WERI-Rb-1 (cell line): ENCODE data around the gene CUL5.
"Not testable (repeated sequence)": the region's sequence is repeated elsewhere in the genome, so short reads cannot be mapped to it uniquely, and the experiment has no call there.

Experiments
- DNase-seq: peaks from one replicate; pipeline ENCODE4 v3.0.0-alpha.2; 2020
- H3K27ac ChIP-seq: fragments of 250-450 bp; sonication (Bioruptor Pico); 2 replicates; pipeline ENCODE4 v1.5.1; 2020; ENCODE audit warnings: mild to moderate bottlenecking, moderate library complexity
- H3K27me3 ChIP-seq: fragments of 250-450 bp; sonication (Bioruptor Pico); 2 replicates; pipeline ENCODE4 v1.5.1; 2021; ENCODE audit warnings: mild to moderate bottlenecking, low read depth, moderate library complexity; ENCODE audit not compliant: insufficient read depth, severe bottlenecking
- H3K36me3 ChIP-seq: fragments of 250-450 bp; sonication (Bioruptor Pico); 2 replicates; pipeline ENCODE4 v1.5.1; 2020; ENCODE audit warnings: mild to moderate bottlenecking, moderate library complexity
- H3K4me3 ChIP-seq: 2 replicates; pipeline ENCODE4 v1.5.1; 2011; ENCODE audit warnings: low read depth, mild to moderate bottlenecking, control low read depth, low read length
- H3K9me3 ChIP-seq: fragments of 250-450 bp; sonication (Bioruptor Pico); 2 replicates; pipeline ENCODE4 v1.5.1; 2021; ENCODE audit warnings: mild to moderate bottlenecking, moderate library complexity; ENCODE audit not compliant: severe bottlenecking
- CTCF ChIP-seq: IDR thresholded peaks from 2 replicates; pipeline ENCODE4 v1.5.1; 2011; ENCODE audit warnings: low read depth, mild to moderate bottlenecking, control low read depth, inconsistent platforms, low read length

CUL5 gene

GRCh38 chr11:108101090-108101775 lies 92.5 kb downstream of the CUL5 start:
- Histone ChIP-seq H3K9me3 (no peaks in the 10 kb centered on the region), H3K27ac (no peak overlapping the region), H3K4me3 (no peak overlapping the region), H3K27me3 (no peaks in the 10 kb centered on the region), H3K36me3 (peaks cover 38% of the 10 kb centered on the region)
- TF ChIP-seq CTCF, result no peak
- DNase-seq, result no peak

GRCh38 chr11:108111126-108111525 lies 102.4 kb downstream of the CUL5 start:
- H3K36me3 ChIP-seq, result no peaks in the 10 kb centered on the region
- no peak overlapping the region for H3K27ac ChIP-seq
- no peak for DNase-seq
- H3K27me3 ChIP-seq, result no peaks in the 10 kb centered on the region
- no peaks in the 10 kb centered on the region for H3K9me3 ChIP-seq
- H3K4me3 ChIP-seq, result no peak overlapping the region
- no peak for TF ChIP-seq CTCF

DNA sequence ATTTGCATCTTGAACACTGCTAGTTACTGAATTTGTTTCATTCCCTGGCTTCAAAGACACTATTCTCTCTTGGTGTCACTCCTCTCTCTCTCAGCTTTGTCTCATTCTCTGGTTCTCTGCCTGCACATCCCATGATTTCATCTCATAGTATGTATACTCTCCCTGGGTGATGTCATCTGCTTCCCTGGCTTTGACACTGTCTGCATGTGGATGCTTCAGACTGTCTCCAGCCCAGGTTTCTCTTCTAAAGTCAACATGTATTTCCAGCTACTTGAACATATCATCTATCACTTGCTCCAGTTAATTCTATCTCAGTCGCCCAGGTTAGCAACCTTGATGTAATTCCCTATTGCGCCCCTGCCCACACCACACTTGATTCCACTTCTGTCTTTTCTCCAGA lies 103.4 kb downstream of the CUL5 start:
- no peak overlapping the region for H3K27ac ChIP-seq
- DNase-seq, result no peak
- no peak for TF ChIP-seq CTCF
- H3K27me3 ChIP-seq, result no peaks in the 10 kb centered on the region
- no peak overlapping the region for H3K4me3 ChIP-seq
- no peaks in the 10 kb centered on the region for H3K9me3 ChIP-seq
- no peaks in the 10 kb centered on the region for H3K36me3 ChIP-seq

DNA sequence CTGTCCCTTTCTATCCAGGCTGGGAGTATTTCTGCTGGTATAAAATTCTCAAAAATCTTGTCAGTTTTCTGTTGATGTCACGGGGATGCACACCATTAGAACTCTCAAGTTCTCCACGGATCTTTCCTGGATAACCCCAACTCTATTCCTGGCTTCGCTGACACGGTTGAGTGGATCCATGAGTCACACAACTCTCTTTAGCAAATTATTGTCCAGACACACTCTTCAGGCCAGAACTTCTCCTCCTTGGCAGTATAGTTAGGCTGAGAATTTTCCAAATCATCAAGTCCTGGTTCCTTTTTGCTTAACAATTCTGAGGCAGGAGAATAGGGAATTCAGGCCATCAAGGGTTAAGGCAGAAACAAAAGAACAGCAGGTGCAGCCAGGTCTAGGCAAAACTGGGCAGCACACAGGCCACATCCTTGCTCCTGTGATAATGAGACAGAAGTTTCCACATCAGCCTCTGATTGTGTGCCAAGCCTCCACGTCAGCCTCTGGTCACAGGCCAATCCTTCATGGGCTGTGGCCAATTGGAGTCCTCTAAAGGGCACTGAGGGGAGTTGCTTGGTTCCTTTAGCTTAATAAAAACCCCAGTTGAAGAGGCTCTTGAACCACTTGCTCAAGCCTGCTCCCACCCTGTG lies 106.9 kb downstream of the CUL5 start:
- Histone ChIP-seq H3K9me3 (no peaks in the 10 kb centered on the region), H3K4me3 (no peak overlapping the region), H3K27me3 (no peaks in the 10 kb centered on the region), H3K36me3 (no peaks in the 10 kb centered on the region), H3K27ac (no peak overlapping the region)
- DNase-seq, result no peak
- TF ChIP-seq CTCF, result no peak

- 0 out of 2 replicates have a peak, but pooled peaks have one; percentile 14 for TF ChIP-seq CTCF
- Histone ChIP-seq H3K4me3 (no peak overlapping the region), H3K27ac (no peak overlapping the region), H3K9me3 (no peaks in the 10 kb centered on the region), H3K36me3 (no peaks in the 10 kb centered on the region), H3K27me3 (no peaks in the 10 kb centered on the region)
- no peak for DNase-seq
Observed at GRCh38 chr11:108117746-108118371, 109.2 kb downstream of the CUL5 start.

DNA sequence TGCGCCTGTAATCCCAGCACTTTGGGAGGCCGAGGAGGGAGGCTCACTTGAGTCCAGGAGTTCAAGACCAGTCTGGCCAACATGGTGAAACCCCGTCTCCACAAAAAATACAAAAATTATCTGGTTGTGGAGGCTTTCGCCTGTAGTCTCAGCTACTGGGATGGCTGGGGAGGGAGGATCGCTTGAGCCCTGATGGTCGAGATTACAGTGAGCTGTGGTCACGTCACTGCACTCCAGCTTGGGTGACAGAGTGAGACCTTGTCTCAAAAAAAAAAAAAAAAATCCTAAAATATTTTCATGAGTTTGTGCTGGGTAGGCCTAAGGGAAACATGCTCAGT lies 112.2 kb downstream of the CUL5 start:
- H3K36me3 ChIP-seq, DNase-seq, H3K27me3 ChIP-seq, H3K9me3 ChIP-seq, H3K27ac ChIP-seq: not testable (repeated sequence)
- peak overlapping the region; percentile 67 for H3K4me3 ChIP-seq
